Activated CD8-positive, alpha-beta memory T cell treated with anti-CD3 and anti-CD28 coated beads for 1 hour (primary cell): Measurements from ENCODE around the gene ACTN3.
"Not testable (repeated sequence)": the region's sequence is repeated elsewhere in the genome, so short reads cannot be mapped to it uniquely, and the experiment has no call there.

Experiments used
- DNase-seq, 2 donors: peaks; one replicate each; pipeline ENCODE4 v3.0.0-alpha.2; 2020; ENCODE audit warnings: low read depth in 1 of 2; ENCODE audit errors: extremely low read depth in 1 of 2

ACTN3 gene

DNA sequence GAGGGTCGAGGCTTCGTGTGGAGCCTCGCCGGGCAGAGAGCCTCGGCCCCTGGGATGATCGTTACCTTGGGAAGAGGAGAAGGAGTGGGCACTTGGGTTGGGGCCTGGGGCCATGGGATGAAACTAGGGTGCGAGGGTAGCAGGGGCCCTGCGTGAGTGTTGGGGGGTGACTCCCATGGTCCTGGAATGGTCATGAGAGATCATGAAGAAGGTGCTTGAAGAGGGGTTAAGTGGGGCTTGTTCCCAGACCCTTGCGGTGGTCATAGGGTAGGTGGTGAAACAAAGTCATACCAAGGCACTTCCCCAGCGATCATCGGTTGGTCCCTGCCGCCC lies 46.6 kb downstream of the ACTN3 start:
- no peak for DNase-seq

DNA sequence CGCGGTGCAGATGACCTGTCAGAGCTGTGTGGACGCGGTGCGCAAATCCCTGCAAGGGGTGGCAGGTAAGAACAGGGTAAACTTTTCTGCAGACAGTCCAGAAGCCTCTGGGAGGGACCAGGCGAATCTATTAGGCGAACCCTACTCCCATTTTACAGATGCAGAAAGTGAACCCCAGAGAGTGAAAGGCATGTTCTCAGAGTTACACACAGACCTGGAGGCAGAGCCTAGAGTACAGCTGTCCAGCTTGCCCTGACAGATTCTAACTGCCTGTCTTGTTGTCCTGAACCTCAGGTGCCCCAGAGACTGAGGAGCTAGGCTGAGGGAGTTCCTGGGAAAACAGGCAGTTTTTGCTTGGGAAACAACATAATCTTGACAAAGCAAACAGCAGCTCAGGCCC lies 46.9 kb downstream of the ACTN3 start:
- DNase-seq = no peak

DNA sequence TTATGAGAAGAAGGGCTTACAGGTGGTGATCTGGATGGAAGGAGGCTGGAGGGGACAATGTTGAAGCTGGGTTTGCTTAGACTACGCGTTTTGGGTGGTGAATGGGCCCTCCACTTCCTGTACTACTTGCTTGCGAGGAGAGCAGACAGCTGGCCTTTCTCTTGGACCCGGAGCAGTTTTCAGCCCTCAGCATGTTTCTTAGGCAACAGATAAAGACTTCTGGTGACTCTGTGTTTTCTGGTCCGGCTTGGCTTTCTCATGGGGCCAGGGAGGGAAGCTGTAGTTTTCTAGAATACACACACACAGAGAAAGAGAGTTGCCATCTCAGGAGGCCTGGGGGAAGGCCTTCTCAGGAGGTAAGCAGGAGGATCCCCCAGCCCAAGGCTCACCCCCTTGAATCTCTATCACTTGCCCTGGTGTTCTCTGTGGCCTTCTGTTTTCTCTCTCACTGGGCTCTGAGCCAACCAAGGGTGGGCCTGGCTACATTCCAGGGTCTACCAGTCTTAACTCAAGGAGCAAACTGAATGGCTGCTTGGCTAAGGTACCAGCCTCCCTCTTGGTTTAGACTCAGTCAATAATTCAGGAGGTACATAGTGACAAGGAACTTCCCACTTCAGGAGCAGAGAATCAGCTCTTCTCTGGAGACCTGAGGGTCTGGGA lies 48.7 kb downstream of the ACTN3 start:
- DNase-seq = no peak

DNA sequence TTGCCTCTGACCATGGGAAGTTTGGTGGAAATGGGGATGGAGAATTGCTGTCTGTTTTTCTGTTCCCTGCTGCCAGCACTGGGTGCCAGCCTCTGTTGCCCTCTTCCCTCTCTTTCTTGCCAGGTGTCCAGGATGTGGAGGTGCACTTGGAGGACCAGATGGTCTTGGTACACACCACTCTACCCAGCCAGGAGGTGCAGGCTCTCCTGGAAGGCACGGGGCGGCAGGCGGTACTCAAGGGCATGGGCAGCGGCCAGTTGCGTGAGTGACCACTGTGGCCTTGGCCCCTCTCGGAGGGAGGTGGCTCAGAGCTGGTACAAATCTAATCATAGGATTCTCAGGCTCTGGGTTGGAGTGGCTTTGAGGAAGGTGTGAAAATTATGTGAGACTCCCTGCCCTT lies 52.3 kb downstream of the ACTN3 start:
- DNase-seq = no peak

DNA sequence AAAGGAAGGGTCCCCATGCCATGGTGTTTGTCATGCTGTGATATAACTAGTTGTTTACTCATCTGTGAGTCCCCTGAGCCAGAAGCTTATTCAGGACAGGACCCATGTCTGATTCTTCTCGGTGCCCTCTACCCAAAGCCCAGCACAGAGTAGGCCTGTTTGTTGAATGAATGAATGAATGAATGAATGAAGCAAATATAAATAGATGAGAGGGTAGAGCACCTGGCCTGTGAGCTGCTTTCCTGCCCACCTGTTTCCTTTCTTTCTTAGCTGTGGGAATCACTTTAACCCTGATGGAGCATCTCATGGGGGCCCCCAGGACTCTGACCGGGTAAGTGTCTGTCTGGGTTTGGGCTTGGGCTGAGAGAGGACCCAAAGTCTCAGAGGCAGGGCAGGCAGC lies 53.5 kb downstream of the ACTN3 start:
- no peak for DNase-seq

DNA sequence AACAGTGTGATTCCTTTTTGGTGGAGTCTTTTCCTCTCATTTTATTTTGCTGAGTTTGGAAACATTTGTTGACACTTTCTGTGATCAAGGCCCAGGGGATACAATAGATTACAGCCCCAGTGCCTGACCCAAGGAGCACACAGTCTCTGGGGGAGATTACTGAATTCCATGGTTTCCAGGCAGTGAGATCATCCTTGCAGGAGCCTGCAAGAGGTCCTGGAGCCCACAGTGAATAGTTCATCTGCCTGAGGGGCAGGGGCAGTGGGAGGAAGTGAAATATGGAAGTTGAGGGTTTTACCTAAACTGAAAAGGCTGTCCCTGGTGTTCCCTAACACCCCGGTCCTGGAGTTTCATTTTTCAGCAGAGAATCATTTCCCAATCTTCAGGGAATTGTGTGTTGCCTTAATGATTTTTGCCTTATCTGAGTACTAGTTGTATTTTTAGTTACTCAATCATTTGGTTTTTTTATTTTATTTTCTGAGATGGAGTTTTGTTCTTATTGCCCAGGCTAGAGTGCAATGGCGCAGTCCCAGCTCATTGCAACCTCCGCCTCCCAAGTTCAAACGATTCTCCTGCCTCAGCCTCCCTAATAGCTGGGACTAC lies 54.0 kb downstream of the ACTN3 start:
- DNase-seq = no peak

DNA sequence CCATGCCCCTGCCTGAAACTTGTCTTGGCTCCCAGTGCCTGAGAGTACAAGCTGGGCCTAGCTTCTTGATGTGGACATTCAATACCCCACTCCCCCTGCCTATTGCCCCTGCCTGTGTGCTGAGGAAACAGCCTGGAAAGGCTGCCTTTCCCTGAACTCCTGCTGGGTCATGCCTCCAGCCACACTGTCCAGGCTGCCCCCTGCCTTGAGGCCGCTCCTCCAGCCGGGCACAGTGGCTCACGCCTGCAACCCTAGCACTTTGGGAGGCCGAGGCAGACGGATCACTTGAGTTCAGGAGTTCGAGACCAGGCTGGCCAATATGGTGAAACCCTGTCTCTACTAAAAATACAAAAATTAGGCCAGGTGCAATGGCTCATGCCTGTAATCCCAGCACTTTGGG lies 56.4 kb downstream of the ACTN3 start:
- DNase-seq = no peak

DNA sequence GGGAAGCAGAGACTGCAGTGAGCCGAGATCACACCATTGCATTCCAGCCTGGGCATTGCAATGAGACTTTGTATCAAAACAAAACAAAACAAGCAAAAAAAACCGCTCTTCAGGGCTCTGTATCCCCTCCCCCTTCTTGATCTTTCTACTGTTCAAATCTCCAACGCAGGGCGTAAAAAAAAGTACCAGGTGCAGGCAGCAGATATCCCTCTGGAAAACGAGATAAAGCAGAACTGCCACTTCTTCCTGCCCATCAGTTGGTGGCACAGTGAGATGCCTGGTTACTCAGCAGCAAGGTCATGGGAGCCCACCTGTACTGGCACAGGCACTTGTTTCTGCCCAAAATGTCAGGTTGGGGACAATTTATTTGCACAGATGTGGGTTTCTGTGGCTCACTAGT lies 57.5 kb downstream of the ACTN3 start:
- no peak for DNase-seq

DNA sequence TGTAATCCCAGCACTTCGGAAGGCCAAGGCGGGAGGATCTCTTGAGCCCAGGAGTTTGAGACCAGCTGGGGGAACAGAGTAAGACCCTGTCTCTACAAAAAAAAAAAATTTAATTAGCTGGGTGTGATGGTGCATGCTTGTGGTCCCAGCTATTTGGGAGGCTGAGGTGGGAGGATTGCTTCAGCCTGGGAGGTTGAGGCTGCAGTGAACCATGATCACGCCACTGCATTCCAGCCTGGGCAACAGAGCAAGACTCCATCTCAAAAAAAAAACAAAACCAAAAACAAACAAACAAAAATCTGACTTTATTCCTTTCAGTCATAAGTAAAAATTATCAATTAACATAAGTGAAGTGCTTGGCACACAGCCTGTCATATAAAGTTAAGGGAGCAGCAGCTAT lies 59.9 kb downstream of the ACTN3 start:
- DNase-seq = not testable (repeated sequence)

DNA sequence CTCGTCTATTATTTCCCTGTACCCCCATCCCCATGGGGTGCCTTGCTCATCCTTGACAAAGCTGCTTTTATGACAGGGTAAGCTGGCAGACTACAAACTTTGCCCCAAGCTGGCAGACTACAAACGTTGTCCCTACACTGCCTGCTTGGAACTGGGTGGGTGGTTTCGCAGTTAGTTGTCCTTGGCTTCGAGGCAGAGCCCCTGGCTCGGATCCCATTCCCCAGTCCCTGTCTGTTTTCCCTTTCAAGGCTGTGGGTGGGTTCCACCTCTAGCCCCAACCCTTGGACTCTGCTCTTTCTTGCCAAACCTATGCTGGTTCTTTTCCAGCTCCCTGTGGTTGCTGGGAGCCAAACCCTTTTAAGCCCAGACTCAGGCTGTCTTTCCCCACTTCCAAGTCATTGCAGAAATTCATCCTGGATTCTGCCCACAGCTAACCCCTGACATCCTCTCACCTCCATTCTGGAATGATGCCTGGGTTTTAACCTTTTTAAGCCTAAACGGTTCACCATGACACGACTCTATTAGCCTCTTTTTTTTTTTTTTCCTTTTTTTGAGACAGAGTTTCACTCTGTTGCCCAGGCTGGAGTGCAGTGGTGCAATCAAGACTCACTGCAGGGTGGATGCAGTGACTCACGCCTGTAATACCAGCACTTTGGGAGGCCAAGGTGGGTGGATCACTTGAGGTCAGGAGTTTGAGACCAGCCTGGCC lies 60.6 kb downstream of the ACTN3 start:
- DNase-seq = no peak

DNA sequence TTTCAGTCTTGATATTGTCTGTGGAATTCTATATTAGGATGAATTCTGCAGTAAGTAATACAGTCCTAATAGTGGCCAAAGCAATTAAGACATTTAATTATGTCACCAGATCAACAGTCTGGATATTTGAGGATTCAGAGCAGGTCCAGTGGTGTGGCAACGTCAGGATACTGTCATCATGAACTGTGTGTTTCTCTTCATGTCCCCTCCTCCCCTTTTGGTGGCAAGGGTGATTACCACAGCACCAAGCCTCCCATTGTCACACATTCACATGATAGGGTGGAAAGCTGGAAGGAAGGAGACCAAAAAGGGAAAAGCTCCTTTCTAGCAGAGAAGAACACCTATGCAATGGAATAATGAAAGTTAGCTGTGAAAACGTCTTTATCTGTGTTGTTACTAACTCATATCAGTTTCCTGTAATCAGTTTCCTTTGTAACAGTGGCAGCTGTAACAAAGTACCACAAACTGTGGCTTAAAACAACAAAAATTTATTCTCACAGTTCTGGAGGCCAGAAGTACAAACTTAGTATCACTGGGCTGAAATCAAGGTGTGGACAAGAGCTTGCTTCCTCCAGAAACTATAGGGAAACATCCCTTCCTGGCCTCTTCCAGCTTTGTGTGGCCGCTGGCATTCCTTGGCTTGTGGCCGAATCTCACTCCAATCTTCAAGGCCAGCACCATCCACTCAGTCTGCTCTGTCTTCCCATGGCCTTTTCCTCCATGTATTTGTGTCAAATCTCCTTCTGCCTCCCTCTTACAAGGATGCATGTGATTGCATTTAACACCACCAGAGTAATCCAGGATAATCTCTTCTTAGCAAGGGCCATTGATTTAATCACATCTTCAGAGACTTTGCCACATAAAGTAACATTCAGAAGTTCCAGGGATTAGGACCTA lies 63.3 kb downstream of the ACTN3 start:
- DNase-seq = no peak

DNA sequence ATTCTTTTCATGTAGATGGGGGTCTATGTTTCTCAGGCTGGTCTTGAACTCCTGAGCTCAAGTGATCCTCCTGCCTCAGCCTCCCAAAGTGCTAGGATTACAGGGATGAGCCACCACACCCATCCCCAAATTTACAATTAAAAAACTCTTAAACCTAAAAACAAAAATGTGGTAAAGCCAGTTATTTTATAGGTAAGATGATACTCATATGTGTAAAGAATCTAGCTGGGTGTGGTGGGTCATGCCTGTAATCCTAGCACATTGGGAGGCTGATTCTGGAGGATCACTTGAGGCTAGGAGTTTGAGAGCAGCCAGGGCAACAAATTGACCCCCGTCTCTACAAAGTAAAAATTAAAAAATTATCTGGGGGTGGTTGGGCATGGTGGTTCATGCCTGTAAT lies 65.8 kb downstream of the ACTN3 start:
- no peak for DNase-seq
